Measurements from ENCODE around the gene TFF3. TPM values are rescaled to one million over a fixed set of nuclear protein-coding genes. Genes with fewer than 3 reads are reported as not detected.

TFF3 gene
- polyA plus RNA-seq, 1 donor from 2014 or later: not detected

DNA sequence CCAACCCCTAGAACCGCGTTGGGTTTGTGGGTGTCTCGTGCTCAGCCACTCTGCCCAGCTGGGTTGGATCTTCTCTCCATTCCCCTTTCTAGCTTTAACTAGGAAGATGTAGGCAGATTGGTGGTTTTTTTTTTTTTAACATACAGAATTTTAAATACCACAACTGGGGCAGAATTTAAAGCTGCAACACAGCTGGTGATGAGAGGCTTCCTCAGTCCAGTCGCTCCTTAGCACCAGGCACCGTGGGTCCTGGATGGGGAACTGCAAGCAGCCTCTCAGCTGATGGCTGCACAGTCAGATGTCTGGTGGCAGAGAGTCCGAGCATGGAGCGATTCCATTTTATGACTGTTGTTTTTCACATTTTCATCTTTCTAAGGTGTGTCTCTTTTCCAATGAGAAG is 18.7 kb downstream of the TFF3 start:
- no peaks in the 10 kb centered on the region for H3K79me2 ChIP-seq (replicated peaks; ENCODE audit: insufficient read depth, low read length)
- no peak for TF ChIP-seq MXI1 (conservative IDR thresholded peaks at IDR 0.05; ENCODE audit: poor library complexity, severe bottlenecking)
- TF ChIP-seq EP300 (conservative IDR thresholded peaks at IDR 0.05; ENCODE audit: poor library complexity, severe bottlenecking): no peak
- TF ChIP-seq SMC3 (conservative IDR thresholded peaks at IDR 0.05; ENCODE audit: poor library complexity): no peak
- TF ChIP-seq, protein P1, sequence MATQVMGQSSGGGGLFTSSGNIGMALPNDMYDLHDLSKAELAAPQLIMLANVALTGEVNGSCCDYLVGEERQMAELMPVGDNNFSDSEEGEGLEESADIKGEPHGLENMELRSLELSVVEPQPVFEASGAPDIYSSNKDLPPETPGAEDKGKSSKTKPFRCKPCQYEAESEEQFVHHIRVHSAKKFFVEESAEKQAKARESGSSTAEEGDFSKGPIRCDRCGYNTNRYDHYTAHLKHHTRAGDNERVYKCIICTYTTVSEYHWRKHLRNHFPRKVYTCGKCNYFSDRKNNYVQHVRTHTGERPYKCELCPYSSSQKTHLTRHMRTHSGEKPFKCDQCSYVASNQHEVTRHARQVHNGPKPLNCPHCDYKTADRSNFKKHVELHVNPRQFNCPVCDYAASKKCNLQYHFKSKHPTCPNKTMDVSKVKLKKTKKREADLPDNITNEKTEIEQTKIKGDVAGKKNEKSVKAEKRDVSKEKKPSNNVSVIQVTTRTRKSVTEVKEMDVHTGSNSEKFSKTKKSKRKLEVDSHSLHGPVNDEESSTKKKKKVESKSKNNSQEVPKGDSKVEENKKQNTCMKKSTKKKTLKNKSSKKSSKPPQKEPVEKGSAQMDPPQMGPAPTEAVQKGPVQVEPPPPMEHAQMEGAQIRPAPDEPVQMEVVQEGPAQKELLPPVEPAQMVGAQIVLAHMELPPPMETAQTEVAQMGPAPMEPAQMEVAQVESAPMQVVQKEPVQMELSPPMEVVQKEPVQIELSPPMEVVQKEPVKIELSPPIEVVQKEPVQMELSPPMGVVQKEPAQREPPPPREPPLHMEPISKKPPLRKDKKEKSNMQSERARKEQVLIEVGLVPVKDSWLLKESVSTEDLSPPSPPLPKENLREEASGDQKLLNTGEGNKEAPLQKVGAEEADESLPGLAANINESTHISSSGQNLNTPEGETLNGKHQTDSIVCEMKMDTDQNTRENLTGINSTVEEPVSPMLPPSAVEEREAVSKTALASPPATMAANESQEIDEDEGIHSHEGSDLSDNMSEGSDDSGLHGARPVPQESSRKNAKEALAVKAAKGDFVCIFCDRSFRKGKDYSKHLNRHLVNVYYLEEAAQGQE (IDR thresholded peaks at IDR 0.05; ENCODE audit: borderline replicate concordance): no peak
- TF ChIP-seq, protein P2, sequence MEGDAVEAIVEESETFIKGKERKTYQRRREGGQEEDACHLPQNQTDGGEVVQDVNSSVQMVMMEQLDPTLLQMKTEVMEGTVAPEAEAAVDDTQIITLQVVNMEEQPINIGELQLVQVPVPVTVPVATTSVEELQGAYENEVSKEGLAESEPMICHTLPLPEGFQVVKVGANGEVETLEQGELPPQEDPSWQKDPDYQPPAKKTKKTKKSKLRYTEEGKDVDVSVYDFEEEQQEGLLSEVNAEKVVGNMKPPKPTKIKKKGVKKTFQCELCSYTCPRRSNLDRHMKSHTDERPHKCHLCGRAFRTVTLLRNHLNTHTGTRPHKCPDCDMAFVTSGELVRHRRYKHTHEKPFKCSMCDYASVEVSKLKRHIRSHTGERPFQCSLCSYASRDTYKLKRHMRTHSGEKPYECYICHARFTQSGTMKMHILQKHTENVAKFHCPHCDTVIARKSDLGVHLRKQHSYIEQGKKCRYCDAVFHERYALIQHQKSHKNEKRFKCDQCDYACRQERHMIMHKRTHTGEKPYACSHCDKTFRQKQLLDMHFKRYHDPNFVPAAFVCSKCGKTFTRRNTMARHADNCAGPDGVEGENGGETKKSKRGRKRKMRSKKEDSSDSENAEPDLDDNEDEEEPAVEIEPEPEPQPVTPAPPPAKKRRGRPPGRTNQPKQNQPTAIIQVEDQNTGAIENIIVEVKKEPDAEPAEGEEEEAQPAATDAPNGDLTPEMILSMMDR (IDR thresholded peaks at IDR 0.05; ENCODE audit: poor library complexity, severe bottlenecking): no peak
- no peak for TF ChIP-seq TAF1 (IDR thresholded peaks at IDR 0.05; ENCODE audit: low read depth)
- TF ChIP-seq RAD21 (conservative IDR thresholded peaks at IDR 0.05): no peak
- TF ChIP-seq POLR2AphosphoS5 (IDR thresholded peaks at IDR 0.05): no peak
- TF ChIP-seq EZH2 (IDR thresholded peaks at IDR 0.05; ENCODE audit: borderline replicate concordance, insufficient read depth, low read length, poor library complexity, severe bottlenecking): no peak
- no peak overlapping the region for H3K27ac ChIP-seq (ENCODE audit: low read length)
- H3K9me2 ChIP-seq (ENCODE audit: insufficient read depth, low read length): no peaks in the 10 kb centered on the region
- no peak overlapping the region for H3K4me2 ChIP-seq (ENCODE audit: low read length)
- H3K27me3 ChIP-seq (ENCODE audit: insufficient read depth, low read depth, low read length): no peaks in the 10 kb centered on the region
- no peaks in the 10 kb centered on the region for H3K36me3 ChIP-seq (ENCODE audit: insufficient read depth, low read length)
- no peak overlapping the region for H3K4me3 ChIP-seq (ENCODE audit: low read length)
- H4K20me1 ChIP-seq (ENCODE audit: insufficient read depth): no peaks in the 10 kb centered on the region
- no peaks in the 10 kb centered on the region for H3F3A ChIP-seq (ENCODE audit: insufficient read depth, low read length, poor library complexity, severe bottlenecking)
- H3K9ac ChIP-seq (ENCODE audit: low read length): no peak overlapping the region
- no peaks in the 10 kb centered on the region for H3K9me3 ChIP-seq (ENCODE audit: low read length)
- no peak overlapping the region for H2AFZ ChIP-seq (ENCODE audit: low read depth, low read length)

DNA sequence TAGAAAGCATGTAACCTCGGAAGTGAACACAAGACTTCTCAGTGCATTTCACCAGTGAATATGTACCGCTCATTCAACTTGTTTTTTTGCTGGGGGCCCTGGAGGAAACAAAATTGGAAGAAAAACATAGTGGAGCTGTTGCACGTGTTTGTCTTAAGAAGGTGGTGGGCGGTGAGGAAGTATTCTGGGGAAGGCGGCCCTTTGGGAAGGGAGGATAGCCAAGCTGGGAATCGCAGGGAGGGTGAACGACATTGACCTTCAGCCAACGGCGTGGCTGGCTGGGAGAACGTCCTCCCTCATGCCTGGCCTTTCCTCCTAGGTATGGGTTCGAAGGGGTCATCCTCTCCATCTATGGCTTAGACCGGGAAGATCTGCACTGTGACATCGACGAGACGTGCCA is 19.4 kb downstream of the TFF3 start:
- Histone ChIP-seq H4K20me1 (ENCODE audit: insufficient read depth) (no peaks in the 10 kb centered on the region), H3K9me3 (ENCODE audit: low read length) (no peaks in the 10 kb centered on the region), H3K27ac (ENCODE audit: low read length) (no peak overlapping the region), H3K79me2 (replicated peaks; ENCODE audit: insufficient read depth, low read length) (no peaks in the 10 kb centered on the region), H3K4me2 (ENCODE audit: low read length) (no peak overlapping the region), H3K36me3 (ENCODE audit: insufficient read depth, low read length) (no peaks in the 10 kb centered on the region), H3K9ac (ENCODE audit: low read length) (no peak overlapping the region), H3K27me3 (ENCODE audit: insufficient read depth, low read depth, low read length) (no peaks in the 10 kb centered on the region), H3K4me3 (ENCODE audit: low read length) (no peak overlapping the region), H3K9me2 (ENCODE audit: insufficient read depth, low read length) (no peaks in the 10 kb centered on the region), H3F3A (ENCODE audit: insufficient read depth, low read length, poor library complexity, severe bottlenecking) (no peaks in the 10 kb centered on the region), H2AFZ (ENCODE audit: low read depth, low read length) (no peak overlapping the region)
- TF ChIP-seq POLR2AphosphoS5 (IDR thresholded peaks at IDR 0.05): no peak
- no peak for TF ChIP-seq RAD21 (conservative IDR thresholded peaks at IDR 0.05)
- no peak for TF ChIP-seq TAF1 (IDR thresholded peaks at IDR 0.05; ENCODE audit: low read depth)
- TF ChIP-seq SMC3 (conservative IDR thresholded peaks at IDR 0.05; ENCODE audit: poor library complexity): no peak
- TF ChIP-seq MXI1 (conservative IDR thresholded peaks at IDR 0.05; ENCODE audit: poor library complexity, severe bottlenecking): no peak
- TF ChIP-seq, protein P1 (IDR thresholded peaks at IDR 0.05; ENCODE audit: borderline replicate concordance): no peak
- TF ChIP-seq EP300 (conservative IDR thresholded peaks at IDR 0.05; ENCODE audit: poor library complexity, severe bottlenecking): no peak
- TF ChIP-seq, protein P2 (IDR thresholded peaks at IDR 0.05; ENCODE audit: poor library complexity, severe bottlenecking): no peak
- TF ChIP-seq EZH2 (IDR thresholded peaks at IDR 0.05; ENCODE audit: borderline replicate concordance, insufficient read depth, low read length, poor library complexity, severe bottlenecking): no peak

All from neural cell (in vitro differentiated cells).